Activated naive CD8-positive, alpha-beta T cell treated with anti-CD3 and anti-CD28 coated beads, Interleukin-2, amount 50 U/mL, for 16 hours (primary cell): Measurements from ENCODE around the gene BYSL.
A peak's percentile ranks its signal among the peaks of the same experiment; 100 is the strongest.

Source experiments
- DNase-seq: peaks from one replicate; pipeline ENCODE4 v3.0.0-alpha.2; 2020; ENCODE audit warnings: low read depth, low spot score

The BYSL gene

DNA sequence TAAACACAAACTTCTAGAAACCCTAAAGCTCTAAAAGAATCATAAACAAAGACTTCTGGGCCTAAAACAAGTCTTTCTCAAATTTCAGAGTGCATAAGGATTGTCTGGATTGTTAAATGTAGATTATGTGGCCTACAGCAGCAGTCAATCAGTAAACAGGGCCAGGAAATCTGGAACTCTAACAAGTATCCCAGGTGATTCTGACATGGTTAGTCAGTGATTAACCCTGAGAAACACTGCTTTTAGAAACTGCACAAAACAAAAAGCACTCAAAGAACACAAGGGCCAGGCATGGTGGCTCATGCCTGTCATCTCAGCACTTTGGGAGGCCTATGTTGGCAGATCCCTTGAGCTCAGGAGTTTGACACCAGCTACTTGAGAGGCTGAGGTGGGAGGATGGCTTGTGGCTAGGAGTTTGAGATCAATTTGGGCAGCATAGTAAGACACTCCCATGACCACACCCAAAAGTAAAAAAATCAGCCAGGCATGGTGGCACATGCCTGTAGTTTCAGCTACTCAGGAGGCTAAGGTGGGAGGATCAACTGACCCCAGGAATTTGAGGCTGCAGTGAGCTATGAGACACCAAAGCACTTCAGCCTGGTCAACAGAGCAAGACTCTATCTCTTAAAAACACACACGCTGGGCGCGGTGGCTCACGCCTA is 6.3 kb upstream of the BYSL start:
- DNase-seq: no peak

DNA sequence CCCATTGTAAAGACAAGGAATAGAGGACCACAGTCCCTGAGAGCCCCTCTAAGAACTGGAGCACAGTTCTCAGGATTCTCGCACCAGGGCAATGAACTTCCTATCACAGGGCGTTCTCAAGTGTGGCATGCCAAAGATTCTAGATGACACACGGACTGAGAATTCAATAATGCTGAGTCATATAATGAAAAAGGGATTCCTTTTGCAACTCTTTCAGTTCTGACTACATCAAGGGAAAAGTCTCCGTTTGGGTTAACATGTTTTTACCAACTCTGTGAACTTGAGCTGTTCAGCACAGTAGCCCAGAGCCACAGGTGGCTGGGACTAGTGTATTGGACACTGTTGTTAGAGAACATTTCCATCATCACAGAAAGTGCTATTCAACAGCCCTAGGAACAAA is 3.8 kb upstream of the BYSL start:
- DNase-seq: no peak

DNA sequence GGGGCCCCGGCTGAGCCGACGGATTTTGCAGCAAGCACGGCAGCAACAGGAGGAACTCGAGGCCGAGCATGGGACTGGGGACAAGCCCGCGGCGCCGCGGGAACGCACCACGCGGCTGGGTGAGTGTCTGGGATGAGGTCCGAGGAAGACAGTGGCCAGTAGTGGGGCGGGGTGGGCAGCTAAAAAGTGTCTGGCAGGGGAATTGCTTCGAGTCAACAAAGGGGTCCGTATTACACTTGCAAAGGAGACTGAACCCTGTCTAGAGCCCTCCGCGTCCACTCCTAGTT is 356 bp downstream of the BYSL start:
- DNase-seq: no peak

DNA sequence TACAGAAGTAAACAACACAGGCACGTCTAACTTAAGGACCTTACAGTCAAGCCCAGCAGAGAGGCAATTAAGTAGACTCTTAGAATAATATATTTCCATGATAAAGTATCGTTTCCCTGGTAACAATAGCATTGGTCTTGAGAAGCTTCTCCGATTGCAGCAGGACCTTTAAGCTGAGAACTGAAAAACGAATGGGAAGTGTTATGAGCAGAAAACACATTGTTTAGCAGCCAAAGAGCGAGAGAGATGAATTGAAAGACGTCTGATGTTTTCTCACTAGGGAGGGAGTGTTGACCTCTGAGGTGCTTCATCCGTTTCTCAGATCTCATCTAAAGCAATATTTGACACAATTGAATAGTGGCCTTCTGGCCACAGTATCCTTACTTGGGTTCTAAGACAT is 855 bp downstream of the BYSL start:
- no peak for DNase-seq

DNA sequence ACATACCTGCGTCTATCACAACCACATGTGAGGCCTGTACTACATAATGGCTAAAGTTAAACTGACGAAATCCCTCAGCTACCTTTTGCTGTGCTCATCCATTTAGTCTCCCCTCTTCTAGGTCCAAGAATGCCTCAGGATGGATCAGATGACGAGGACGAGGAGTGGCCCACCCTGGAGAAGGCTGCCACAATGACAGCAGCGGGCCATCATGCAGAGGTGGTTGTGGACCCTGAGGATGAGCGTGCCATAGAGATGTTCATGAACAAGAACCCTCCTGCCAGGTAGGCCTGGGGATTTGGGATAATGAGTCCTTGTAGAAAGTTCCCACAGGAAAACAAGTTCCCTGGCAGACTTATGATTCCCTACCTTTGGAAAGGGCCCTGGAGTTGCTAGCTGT is 6.0 kb downstream of the BYSL start:
- no peak for DNase-seq

DNA sequence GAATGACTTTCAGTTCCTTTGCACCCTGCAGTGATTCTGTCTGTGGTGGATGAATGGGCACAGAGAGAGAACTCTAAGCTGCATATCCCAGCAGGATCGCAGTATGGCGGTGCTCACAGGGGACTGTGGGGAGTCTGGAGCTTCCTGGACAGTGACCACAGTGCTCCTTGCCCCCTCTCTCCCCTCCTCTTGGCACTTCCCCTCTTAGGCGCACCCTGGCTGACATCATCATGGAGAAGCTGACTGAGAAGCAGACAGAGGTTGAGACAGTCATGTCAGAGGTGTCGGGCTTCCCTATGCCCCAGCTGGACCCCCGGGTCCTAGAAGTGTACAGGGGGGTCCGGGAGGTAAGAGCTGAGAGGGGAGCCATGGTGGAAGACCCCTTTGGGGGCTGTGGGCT is 8.6 kb downstream of the BYSL start:
- DNase-seq: no peak

DNA sequence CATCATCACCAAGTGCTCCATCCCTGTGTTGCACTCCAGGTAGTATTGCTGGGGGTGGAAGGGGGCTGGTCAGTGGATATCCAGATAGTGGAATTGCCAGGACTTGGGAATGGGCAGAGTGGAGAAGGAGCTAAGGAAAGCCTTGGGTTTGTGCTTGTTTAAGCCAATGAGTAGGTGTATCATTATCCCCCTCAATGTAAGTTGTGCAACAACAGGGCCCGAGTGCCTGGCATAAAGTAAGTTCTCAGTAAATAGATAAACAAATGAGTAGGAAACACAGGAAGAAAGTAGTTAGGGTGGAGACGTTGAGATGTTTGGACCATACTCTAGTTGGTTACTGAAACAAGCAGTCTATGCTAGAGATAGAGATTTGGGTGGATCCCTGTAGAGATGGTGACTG is 10.5 kb downstream of the BYSL start:
- no peak for DNase-seq

DNA sequence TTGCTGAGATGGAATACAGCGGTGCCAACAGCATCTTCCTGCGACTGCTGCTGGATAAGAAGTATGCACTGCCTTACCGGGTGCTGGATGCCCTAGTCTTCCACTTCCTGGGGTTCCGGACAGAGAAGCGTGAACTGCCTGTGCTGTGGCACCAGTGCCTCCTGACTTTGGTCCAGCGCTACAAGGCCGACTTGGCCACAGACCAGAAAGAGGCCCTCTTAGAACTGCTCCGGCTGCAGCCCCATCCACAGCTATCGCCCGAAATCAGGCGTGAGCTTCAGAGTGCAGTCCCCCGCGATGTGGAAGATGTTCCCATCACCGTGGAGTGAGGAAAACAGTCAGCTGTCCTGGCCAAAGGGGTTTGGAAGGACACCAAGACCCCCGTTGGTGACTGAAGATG is 11.1 kb downstream of the BYSL start:
- no peak for DNase-seq

DNA sequence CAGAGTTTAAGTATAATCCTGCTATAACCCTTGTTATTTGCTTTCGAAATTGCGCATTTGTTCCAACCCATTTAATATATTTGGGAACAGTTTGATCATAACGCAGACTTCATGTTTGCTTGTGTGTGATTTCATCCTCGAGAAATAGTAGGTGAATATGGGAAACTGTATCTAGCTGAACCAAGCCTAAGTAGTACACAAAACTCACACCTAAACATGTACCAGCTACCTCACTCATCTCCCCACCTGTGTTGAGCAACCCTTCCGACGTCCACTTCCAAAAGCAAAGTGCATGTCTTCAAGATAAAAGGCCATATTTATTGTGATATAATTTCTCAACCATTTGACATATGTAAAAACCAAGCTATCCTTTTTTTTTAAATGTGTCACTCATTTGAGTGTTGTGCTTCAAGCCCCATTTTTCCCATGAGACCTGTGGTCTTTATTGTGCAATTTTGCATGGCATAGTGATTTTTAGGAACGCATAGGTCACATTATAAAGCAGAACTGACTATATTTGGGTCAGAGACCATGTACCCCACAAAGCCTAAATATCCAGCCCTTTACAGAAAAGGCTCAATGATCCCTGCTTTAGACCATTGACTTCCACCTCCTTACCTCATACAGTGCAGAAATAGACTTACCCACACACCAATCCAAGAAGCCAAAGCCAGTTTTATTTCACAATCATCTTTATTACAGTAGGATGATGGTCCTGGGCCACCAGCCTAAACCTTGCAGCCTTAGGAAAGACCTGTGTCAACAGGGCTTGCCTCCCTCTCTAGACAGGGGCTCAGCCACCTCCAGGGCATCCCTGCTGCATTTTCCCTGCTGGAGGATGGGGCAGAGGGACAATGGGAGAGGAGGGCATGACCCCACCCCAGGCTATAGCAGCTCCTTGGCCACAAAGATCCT is 13.2 kb downstream of the BYSL start:
- DNase-seq: no peak

DNA sequence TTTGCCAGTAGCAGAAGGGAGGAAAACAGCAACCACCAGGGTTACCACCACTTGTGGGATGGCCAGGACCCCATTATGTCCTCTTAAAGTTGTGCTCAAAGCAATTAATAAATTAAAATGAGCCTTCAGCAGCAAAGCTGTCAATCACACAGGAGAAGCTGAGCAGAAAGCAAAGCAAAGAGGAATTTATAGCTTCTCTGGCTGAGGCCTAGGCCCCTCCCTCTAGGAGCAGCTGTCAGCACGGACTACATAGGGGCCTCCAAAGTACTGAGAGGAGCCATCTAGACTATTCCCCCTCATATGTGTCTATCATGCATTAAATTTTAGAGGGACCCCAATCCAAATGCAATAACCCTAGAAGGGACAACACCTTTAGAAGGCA is 13.9 kb downstream of the BYSL start:
- no peak for DNase-seq

DNA sequence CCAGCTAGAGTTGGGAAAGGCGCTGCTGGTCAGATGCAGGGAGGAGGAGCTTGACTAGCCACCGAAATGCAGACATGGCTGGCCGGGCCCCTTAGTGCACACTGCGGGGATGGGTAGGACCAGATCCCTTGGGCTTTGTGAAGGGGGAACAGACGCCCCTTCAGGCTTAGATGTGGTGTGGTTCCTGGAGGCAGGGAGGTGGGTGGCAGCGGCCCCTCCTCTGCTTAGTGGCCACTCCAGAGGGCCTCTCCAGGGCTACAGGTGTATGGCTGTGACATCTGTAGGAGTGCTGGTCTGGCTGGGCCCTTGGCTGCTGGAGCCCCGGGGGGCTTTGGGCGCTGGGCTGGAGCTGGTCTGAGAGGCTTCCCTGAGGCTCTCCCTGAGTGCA is 14.4 kb downstream of the BYSL start:
- DNase-seq: no peak

DNA sequence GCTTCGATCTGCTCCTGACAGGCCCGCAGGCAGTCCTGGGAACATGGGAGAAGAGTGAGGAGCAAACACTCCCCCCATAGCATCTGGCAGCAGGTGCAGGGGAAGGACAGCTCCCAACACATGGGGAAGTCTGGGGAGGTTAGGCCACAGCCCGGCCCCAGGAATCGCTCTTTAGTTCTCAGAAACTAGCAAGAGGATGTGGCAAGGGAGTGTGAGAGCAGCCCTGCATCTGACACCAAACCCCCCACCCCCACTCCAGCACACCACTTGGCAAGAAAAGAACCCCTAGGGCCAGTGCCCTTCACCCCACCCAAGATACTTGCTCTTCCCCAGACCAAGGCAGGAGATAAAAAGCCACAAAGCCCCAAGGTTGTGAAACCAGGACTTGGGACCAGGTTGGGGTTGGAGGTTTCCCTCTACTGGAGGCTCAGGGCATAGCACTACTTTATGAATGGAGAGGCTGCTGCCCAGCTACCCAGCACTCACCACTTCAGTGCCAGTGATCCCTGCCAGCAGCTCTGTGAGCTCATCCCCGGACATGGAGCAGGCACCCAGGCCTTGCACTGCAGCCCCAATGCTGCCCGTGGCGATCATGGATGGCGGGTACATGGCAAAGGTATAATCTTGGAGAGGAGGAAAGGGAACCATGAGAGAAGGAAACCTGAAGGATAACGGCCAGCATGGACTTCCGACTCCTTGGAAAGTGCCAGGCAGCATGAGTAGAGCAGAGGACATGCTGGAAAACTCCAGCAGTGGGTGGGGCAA is 15.0 kb downstream of the BYSL start:
- peak; percentile 35 for DNase-seq

DNA sequence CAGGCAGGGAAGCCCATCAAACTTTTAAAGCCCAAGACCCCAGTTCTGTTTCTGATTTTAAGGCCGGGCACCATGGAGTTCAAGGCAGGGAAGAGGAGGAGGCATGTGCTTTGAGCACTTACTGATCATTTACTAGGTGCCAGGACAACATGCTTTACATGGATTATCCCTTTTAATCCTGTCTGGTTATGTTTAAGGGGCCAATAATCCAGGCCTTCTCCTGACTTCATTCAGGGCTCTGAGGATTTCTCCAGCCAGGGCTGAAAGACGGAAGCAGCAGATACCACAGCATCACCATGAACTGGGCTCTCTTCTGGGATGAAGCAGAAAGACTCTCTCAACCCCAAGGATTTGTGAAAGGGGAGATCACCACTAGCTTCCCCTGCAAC is 16.2 kb downstream of the BYSL start:
- no peak for DNase-seq

DNA sequence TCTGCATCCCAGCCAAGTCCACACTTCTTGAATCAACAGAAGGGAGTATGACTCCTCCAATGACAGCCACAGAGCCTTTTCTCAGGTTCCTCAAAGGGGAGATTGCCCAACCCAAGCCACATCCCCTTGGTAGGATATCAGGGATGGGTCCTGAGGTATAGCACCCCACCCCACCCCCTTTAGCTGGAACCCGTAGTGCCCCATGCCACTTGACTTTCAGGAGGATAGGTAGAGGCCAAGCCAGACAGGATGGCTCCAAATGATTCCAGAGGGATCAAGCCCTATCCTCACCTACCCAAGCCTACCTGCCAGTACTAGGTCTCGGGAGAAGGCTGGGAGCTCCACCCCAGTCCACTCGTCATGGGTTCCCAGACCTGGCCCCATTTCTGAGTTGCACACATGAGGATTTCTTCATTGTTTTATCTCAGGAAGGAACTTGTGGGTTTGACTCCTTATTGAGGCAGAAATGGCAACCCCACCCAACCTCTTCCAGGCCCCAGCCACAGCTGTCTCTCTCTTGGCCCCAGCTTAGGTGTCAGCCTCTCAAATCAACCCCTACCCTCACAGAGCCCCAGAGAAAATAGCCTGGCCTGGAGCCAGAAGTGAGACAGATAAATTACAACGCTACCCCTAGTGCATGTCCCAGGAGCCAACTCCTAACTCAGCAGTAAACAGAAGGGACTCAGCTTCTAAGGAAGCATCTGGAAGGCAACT is 16.7 kb downstream of the BYSL start:
- DNase-seq: no peak

DNA sequence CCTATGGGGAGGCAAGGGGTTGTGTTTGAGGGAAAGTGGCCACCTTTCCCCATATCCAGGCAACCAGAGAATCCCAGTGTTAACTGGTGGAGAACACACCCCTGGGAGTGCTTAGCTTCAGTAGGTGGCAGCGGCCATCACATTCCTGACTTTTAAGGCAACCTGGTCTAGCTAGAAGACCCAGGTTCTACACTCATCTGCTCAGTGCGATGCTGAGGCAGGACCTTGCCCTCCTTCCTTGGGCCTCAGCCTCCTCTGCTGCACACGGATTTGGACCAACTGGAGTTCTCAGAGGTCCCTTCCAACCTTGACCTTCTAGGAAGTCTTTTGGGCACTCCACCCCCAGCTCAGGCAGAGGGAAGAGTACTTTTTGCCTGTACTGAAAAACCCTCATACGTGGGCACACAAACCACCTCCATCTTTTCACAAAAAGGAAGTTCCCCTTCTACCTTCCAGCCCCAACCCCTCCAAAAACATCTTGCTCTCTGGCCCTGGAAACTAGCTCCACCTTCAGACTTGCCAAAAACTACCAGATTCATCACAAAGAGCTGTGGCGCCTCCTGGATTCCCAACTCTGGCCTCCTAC is 17.4 kb downstream of the BYSL start:
- no peak for DNase-seq

DNA sequence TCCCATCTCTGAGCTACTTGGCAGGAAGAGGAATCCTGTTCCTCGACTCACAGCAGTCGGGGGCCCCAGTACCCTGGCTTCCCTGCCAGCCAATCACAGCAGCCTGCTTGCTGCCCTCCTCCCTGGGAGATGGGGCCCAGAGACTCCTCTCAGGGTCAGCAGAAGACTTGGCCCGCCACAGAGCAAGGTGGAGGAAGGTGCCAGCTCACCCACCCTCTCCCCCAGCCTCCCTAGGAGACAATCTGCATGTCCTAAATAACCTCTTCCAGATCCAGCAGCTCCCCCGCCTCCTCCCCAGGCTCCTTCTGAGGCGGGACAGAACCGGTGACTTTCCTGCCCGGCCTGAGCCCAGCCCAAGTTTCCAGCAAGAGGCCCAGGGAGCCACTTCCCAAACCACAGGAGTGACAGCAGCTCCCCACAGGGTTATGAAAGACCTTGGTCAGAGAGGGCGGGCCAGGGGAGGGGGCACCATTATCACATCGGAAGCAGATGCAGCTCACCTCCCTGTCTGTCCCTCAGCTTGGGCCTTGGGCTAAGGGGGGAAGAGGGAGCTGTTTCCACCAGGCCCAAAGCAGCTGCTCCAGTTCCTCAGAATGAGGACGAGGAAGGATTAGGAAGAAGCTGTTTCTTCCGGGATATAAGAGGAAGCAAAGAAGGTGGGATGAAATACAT is 18.0 kb downstream of the BYSL start:
- no peak for DNase-seq

DNA sequence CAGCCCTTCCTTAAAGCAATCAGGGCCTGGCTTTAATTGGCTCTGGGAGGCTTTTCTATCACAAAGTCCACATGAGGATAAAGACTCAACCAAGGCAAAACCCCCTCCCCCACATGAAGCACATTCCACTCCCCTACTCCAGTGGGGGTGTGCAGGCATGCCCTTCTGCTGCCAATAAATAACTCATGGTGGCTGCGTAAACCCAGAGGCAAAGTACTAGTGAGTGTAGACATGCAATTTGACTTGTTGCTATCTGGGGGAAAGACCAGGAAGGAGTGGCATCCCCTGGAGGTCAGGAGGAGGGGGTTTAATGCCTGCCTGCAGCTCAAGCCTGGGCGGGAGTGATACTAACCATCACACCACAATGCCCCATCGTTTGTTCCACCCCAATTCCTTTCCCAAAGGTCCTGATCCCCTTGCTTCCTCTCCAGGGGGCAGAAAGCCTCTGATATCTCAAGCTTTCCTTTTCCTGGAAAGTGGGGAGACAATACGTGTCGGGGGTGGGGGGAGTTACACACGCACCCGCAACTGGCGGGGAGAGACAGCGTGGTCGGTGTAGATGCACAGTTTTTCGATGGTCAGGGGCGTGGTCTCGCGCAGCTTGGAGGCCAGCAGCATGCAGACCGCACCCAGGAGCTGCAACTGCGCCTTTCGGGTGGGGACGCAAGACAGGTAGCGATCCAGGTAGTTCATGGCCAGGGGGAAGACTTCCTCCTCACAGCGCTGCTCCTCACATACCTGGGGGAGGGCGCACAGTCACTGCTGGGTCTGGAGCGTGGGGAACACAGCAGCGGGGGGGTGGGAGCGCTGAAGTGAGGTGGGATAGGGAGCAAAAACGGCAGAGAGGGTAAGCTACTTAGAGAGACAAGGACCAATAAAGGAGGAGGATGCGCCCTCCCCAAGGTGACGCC is 18.8 kb downstream of the BYSL start:
- no peak for DNase-seq

DNA sequence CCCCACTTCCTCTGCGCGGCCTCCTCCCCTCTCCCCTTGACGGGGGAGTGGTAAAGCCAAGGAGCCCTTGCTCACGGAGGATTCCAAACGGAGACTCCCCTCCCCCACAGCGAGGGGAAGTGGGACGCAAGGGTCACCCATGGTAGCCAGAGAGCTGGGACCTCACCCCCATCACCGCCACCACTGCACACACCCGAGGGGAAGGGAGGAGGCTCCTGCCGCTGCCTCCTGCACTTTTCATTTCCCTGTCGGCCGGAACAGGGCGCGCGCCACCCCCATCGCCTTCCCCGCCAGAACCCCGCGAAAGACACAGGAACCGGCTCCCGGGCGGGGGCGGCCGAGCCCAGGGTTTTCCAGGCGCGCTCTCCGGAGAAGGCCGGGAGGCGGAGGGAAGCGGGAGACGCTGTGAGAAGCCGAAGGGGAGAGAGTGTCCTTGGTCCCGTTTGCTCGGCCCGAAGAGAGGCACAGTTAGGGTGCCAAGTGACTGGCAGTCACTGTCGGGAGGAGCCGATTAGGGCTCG is 19.5 kb downstream of the BYSL start:
- DNase-seq: peak; percentile 32

DNA sequence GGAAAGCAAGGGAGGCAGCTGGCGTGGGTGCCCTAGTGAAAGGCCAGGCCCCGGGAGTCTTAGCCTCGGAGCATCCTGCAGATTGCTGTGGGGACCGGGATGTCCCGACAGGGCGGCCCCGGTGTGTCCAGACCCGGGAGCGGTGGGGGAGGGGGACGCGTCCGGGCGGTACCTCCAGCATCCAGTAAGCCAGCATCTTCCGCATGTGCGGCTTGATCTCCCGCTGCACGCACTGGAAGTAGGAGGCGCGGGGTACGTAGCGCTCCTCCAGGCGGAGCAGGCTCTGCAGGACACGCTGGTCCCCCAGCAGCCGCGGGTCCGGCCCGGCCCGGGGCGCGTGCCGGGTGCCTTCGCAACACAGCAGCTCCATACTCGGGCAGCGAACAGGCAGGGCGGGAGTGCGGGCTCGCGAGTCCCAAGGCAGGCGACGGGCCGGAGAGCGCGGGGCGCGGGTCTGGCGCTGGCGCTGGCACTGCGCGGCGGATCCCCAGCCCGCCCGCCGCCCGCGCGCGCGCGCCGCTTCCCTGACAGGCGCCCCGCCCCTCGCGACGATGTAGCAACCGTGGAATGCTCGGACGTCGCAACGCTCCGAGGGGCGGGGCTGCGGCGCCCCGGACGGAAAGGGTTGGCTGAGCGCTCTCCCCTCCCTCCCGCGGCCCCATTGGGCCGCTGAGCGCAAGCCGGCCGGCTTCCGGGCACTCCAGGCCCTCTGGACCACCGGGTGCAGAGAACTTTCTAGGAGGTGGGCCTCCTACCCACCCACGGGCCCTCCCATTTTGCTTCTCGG is 20.2 kb downstream of the BYSL start, which contains the start of gene CCND3:
TSS of gene CCND3 (minus strand) at position 529 of the 787 bp plus-strand sequence. CDS start at position 370, 159 bp downstream.
- peak; percentile 77 for DNase-seq
